ENCODE measurements around the gene STIM2. TPM values are rescaled to one million over a fixed set of nuclear protein-coding genes. Genes with fewer than 3 reads are reported as not detected.
A peak's percentile ranks its signal among the peaks of the same experiment; 100 is the strongest.

Gene STIM2
- polyA plus RNA-seq, 5 donors = 45.2 to 58.7 (median 57.2) TPM

- no peak for DNase-seq
These were observed 140.2 kb downstream of the STIM2 start for GRCh38 chr4:27000820-27001219.

- no peak for DNase-seq
These were observed 140.9 kb downstream of the STIM2 start for GRCh38 chr4:27001398-27002164.

- DNase-seq = no peak
These were observed 143.0 kb downstream of the STIM2 start for GRCh38 chr4:27003642-27004113.

GRCh38 chr4:27005501-27005900 is 144.9 kb downstream of the STIM2 start:
- DNase-seq = no peak

- no peak for DNase-seq
These were observed 145.4 kb downstream of the STIM2 start for GRCh38 chr4:27005905-27006590.

- DNase-seq = no peak
These were observed 146.0 kb downstream of the STIM2 start for GRCh38 chr4:27006646-27007045.

- no peak for DNase-seq
These were observed 146.9 kb downstream of the STIM2 start for GRCh38 chr4:27007507-27007906.

GRCh38 chr4:27008679-27009078 is 148.0 kb downstream of the STIM2 start:
- no peak for DNase-seq

GRCh38 chr4:27009539-27009938 is 148.9 kb downstream of the STIM2 start:
- peak in 1 of 2 donors; percentile 23 for DNase-seq

GRCh38 chr4:27010334-27010940 is 149.8 kb downstream of the STIM2 start:
- peak in 1 of 2 donors; percentile 63 for DNase-seq

GRCh38 chr4:27011401-27011800 is 150.8 kb downstream of the STIM2 start:
- DNase-seq = no peak

GRCh38 chr4:27013012-27013411 is 152.4 kb downstream of the STIM2 start:
- no peak for DNase-seq

GRCh38 chr4:27016551-27016950 is 155.9 kb downstream of the STIM2 start:
- no peak for DNase-seq

- no peak for DNase-seq
These were observed 157.0 kb downstream of the STIM2 start for GRCh38 chr4:27017623-27018022.

- no peak for DNase-seq
These were observed 157.4 kb downstream of the STIM2 start for GRCh38 chr4:27018076-27018475.

GRCh38 chr4:27018910-27019309 is 158.3 kb downstream of the STIM2 start:
- DNase-seq = no peak

GRCh38 chr4:27019766-27020165 is 159.1 kb downstream of the STIM2 start:
- no peak for DNase-seq

GRCh38 chr4:27020203-27020602 is 159.6 kb downstream of the STIM2 start:
- DNase-seq = no peak

GRCh38 chr4:27020603-27021002 is 160.0 kb downstream of the STIM2 start:
- DNase-seq = no peak

- DNase-seq = no peak
These were observed 162.3 kb downstream of the STIM2 start for GRCh38 chr4:27022963-27023362.

- DNase-seq = no peak
These were observed 162.7 kb downstream of the STIM2 start for GRCh38 chr4:27023366-27023765.

GRCh38 chr4:27024805-27025204 is 164.2 kb downstream of the STIM2 start:
- DNase-seq = peak in 1 of 2 donors; percentile 26

GRCh38 chr4:27027428-27027827 is 166.8 kb downstream of the STIM2 start:
- DNase-seq = no peak

Data from right lung (tissue), 5 donors.